IMR-90 (cell line): ENCODE data around the gene KLF16. TPM values are rescaled to one million over a fixed set of nuclear protein-coding genes. Genes with fewer than 3 reads are reported as not detected.
A peak's percentile ranks its signal among the peaks of the same experiment; 100 is the strongest.

ENCODE experiments used
- ATAC-seq: fragments of 200-7000 bp; cut with Tn5 transposase; 2 replicates; pipeline ENCODE4 v1.9.1; 2020; ENCODE audit warnings: low read depth, mild to moderate bottlenecking, moderate library complexity
- BruUV-seq: library from RNA; stranded (reverse); fragments of 400-500 nt; replicated peaks from 2 replicates; lab custom pipeline; 2021; lab: Mats Ljungman, UMichigan
- CTCF ChIA-PET: fragments of 300-600 bp; formaldehyde crosslinking; extraction: SDS; loops from one replicate; lab custom pipeline; 2021; ENCODE audit warnings: antibody characterized with exemption; lab: Yijun Ruan, JAX
- POLR2A ChIA-PET: fragments of 300-600 bp; sonication (Branson Sonifier 250); formaldehyde crosslinking; loops from one replicate; lab custom pipeline; 2022; ENCODE audit warnings: antibody characterized with exemption; ENCODE audit not compliant: unreplicated experiment; lab: Charles Lee
- DNase-seq: peaks from one replicate; pipeline ENCODE4 v3.0.0; 2013
- H2AFZ ChIP-seq: replicated peaks from 2 replicates; pipeline ENCODE3; 2013; ENCODE audit warnings: low read length, mild to moderate bottlenecking; ENCODE audit not compliant: poor library complexity
- H2AK5ac ChIP-seq: 2 replicates; pipeline ENCODE4 v1.6.1; 2013; ENCODE audit warnings: low read depth, low read length, inconsistent platforms
- H2AK9ac ChIP-seq: replicated peaks from 2 replicates; pipeline ENCODE3; 2013; ENCODE audit warnings: mild to moderate bottlenecking, low read depth, low read length, moderate library complexity; ENCODE audit not compliant: poor library complexity
- H2BK120ac ChIP-seq: 2 replicates; pipeline ENCODE4 v1.6.1; 2013; ENCODE audit warnings: low read depth, low read length, inconsistent platforms
- H2BK15ac ChIP-seq: 3 replicates; pipeline ENCODE4 v1.6.1; 2013; ENCODE audit warnings: low read depth, low read length, inconsistent platforms
- H2BK20ac ChIP-seq: 2 replicates; pipeline ENCODE4 v1.6.1; 2013; ENCODE audit warnings: low read depth, mild to moderate bottlenecking, inconsistent platforms, low read length, moderate library complexity
- H2BK5ac ChIP-seq: 2 replicates; pipeline ENCODE4 v1.6.1; 2013; ENCODE audit warnings: mild to moderate bottlenecking, low read depth, low read length, inconsistent platforms; ENCODE audit not compliant: poor library complexity, severe bottlenecking
- H3K14ac ChIP-seq: replicated peaks from 2 replicates; pipeline ENCODE4 v1.6.1; 2013; ENCODE audit warnings: low read depth, low read length, inconsistent platforms
- H3K18ac ChIP-seq: 2 replicates; pipeline ENCODE4 v1.6.1; 2013; ENCODE audit warnings: low read depth, low read length, control low read depth
- H3K23ac ChIP-seq: 2 replicates; pipeline ENCODE4 v1.6.1; 2013; ENCODE audit warnings: low read depth, low read length, inconsistent platforms
- H3K27ac ChIP-seq: 2 replicates; pipeline ENCODE4 v1.5.1; 2013; ENCODE audit warnings: mild to moderate bottlenecking, control low read depth, low read length; ENCODE audit not compliant: insufficient read depth
- H3K27me3 ChIP-seq: 2 replicates; pipeline ENCODE4 v1.6.1; 2013; ENCODE audit warnings: low read length; ENCODE audit not compliant: control insufficient read depth, insufficient read depth
- H3K36me3 ChIP-seq: 2 replicates; pipeline ENCODE4 v1.6.1; 2013; ENCODE audit warnings: low read length, mixed read lengths; ENCODE audit not compliant: control insufficient read depth, insufficient read depth
- H3K4ac ChIP-seq: 2 replicates; pipeline ENCODE4 v1.6.1; 2013; ENCODE audit warnings: low read depth, low read length, inconsistent platforms
- H3K4me1 ChIP-seq: 2 replicates; pipeline ENCODE4 v1.6.1; 2013; ENCODE audit warnings: low read length, mixed read lengths; ENCODE audit not compliant: control insufficient read depth, insufficient read depth
- H3K4me2 ChIP-seq: 2 replicates; pipeline ENCODE4 v1.6.1; 2013; ENCODE audit warnings: low read depth, mild to moderate bottlenecking, control low read depth, low read length, moderate library complexity
- H3K4me3 ChIP-seq: 2 replicates; pipeline ENCODE4 v1.5.1; 2013; ENCODE audit warnings: low read depth, mild to moderate bottlenecking, control low read depth, low read length, moderate library complexity; ENCODE audit not compliant: insufficient read depth
- H3K56ac ChIP-seq: 2 replicates; pipeline ENCODE4 v1.6.1; 2013; ENCODE audit warnings: low read length, inconsistent platforms; ENCODE audit not compliant: insufficient read depth; ENCODE audit errors: extremely low read depth
- H3K79me1 ChIP-seq, 2 experiments: 2 replicates each; pipeline ENCODE4 v1.6.1; 2013; ENCODE audit warnings: low read length in 2 of 2, inconsistent platforms in 1 of 2, low read depth in 1 of 2
- H3K9ac ChIP-seq: 2 replicates; pipeline ENCODE4 v1.6.1; 2013; ENCODE audit warnings: low read depth, low read length, control low read depth
- H3K9me1 ChIP-seq: 2 replicates; pipeline ENCODE4 v1.6.1; 2013; ENCODE audit warnings: low read length, inconsistent platforms; ENCODE audit not compliant: insufficient read depth
- H3K9me3 ChIP-seq: 2 replicates; pipeline ENCODE4 v1.6.1; 2013; ENCODE audit warnings: low read length; ENCODE audit not compliant: control insufficient read depth, insufficient read depth
- H4K20me1 ChIP-seq: 2 replicates; pipeline ENCODE4 v1.6.1; 2013; ENCODE audit warnings: low read length, inconsistent platforms; ENCODE audit not compliant: insufficient read depth
- H4K5ac ChIP-seq: 2 replicates; pipeline ENCODE4 v1.6.1; 2013; ENCODE audit warnings: mild to moderate bottlenecking, low read depth, low read length, control low read depth
- H4K8ac ChIP-seq, 2 experiments: 2 replicates each; pipeline ENCODE4 v1.6.1; 2013; ENCODE audit warnings: low read depth in 2 of 2, low read length in 2 of 2, control low read depth in 1 of 2, inconsistent platforms in 1 of 2
- H4K91ac ChIP-seq: 2 replicates; pipeline ENCODE4 v1.6.1; 2013; ENCODE audit warnings: low read depth, low read length, inconsistent platforms; ENCODE audit not compliant: insufficient read depth
- BHLHE40 ChIP-seq: fragments of 150-350 bp; IDR thresholded peaks from 2 replicates; pipeline ENCODE4 v1.6.1; 2016; ENCODE audit warnings: mild to moderate bottlenecking, low read depth, low read length
- CEBPB ChIP-seq: IDR thresholded peaks from 2 replicates; pipeline ENCODE4 v1.6.1; 2012; ENCODE audit warnings: low read depth, low read length, improper control_type of control experiment
- MAZ ChIP-seq: IDR thresholded peaks from 2 replicates; pipeline ENCODE4 v1.6.1; 2012; ENCODE audit warnings: low read depth, mild to moderate bottlenecking, low read length, improper control_type of control experiment, moderate library complexity, borderline replicate concordance
- MXI1 ChIP-seq: IDR thresholded peaks from 2 replicates; pipeline ENCODE4 v1.6.1; 2012; ENCODE audit warnings: low read depth, mild to moderate bottlenecking, low read length, moderate library complexity, borderline replicate concordance
- NFE2L2 ChIP-seq: fragments of 150-350 bp; IDR thresholded peaks from 2 replicates; pipeline ENCODE4 v1.6.1; 2016; ENCODE audit warnings: low read depth, mild to moderate bottlenecking, low read length
- RCOR1 ChIP-seq: IDR thresholded peaks from 2 replicates; pipeline ENCODE4 v1.6.1; 2012; ENCODE audit warnings: mild to moderate bottlenecking, low read length, improper control_type of control experiment; ENCODE audit not compliant: insufficient replicate concordance
- RFX5 ChIP-seq: IDR thresholded peaks from 2 replicates; pipeline ENCODE4 v1.8.0; 2012; ENCODE audit warnings: low read depth, mild to moderate bottlenecking, low read length, moderate library complexity
- WGBS, 2 experiments: methylation state at CpG; one replicate each; pipeline versions ENCODE4 v1.1.5 to v1.1.7; 2013; ENCODE audit warnings: missing lambda C conversion rate in 2 of 2; ENCODE audit not compliant: insufficient read length in 1 of 2; ENCODE audit errors: extremely low coverage in 2 of 2; 5-methylcytosine and 5-hydroxymethylcytosine counted together
- dilution Hi-C: fragments of 300-500 bp; cut with HindIII; formaldehyde crosslinking; loops from one replicate; pipeline ENCODE4 v1.14.3; 2018; ENCODE audit warnings: low sequenced_read_pairs; ENCODE audit not compliant: unreplicated experiment
- in situ Hi-C: fragments of 300-500 bp; cut with MboI; formaldehyde crosslinking; loops from 3 replicates; pipeline ENCODE4 v1.14.3; 2019; ENCODE audit warnings: low sequenced_read_pairs, inconsistent platforms, mixed read lengths
- intact Hi-C: fragments of 100-400 bp; cut with micrococcal nuclease; formaldehyde crosslinking; loops from 2 replicates; pipeline ENCODE4 v1.10.0; 2022
- polyA plus RNA-seq, 3 experiments: library from polyadenylated mRNA; depleted of rRNA; stranded (reverse); fragments of >200 nt; gene quantifications; 2 replicates each; pipeline ENCODE4 v1.2.3, GENCODE V29; 2012; ENCODE audit warnings: low replicate concordance in 1 of 3
- total RNA-seq: library from RNA; depleted of rRNA; stranded (reverse); fragments of >200 nt; gene quantifications from 2 replicates; pipeline ENCODE4 v1.2.3, GENCODE V29; 2012
- TF ChIP-seq, protein P1 (sequence below): conservative IDR thresholded peaks from 2 replicates; pipeline ENCODE4 v1.5.1; 2012; ENCODE audit warnings: mild to moderate bottlenecking, low read depth, low read length, improper control_type of control experiment

The KLF16 gene
- total and polyA plus RNA-seq, 2 of the 4 experiments (the other 2 are of a cell fraction): 0.90 to 13.1 TPM

DNA sequence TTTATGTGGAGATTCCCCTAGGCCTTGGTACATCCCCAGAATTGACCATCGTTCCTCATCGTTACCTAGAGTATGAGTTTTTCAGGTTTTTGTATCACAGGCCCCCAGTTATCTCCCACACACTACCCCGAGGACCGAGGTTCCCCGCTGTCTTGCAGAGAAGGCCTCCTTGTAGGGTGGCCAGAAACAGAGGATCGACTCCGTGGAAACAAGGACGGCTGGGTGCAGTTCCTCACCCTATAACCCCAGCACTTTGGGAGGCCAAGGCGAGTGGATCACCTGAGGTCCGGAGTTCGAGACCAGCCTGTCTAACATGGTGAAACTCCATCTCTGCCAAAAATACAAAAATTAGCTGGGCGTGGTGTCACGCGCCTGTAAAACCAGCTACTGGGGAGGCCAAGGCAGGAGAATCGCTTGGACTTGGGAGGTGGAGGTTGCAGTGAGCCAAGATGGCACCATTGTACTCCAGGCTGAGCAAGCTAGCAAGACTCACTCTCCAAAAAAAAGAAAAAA is 42.5 kb upstream of the KLF16 start:
- Histone ChIP-seq H3K9me3 (no peaks in the 10 kb centered on the region), H4K5ac (peak overlapping the region; percentile 87), H3K36me3 (peaks cover 2% of the 10 kb centered on the region; the same call in 1 of the 2 replicates), H3K27me3 (no peaks in the 10 kb centered on the region), H4K91ac (peak overlapping the region; percentile 85), H3K23ac (peak overlapping the region; percentile 70), H3K14ac (peak overlapping the region; percentile 91), H2BK20ac (0 out of 2 replicates have a peak overlapping the region, but pooled peaks have one; percentile 3), H2AK5ac (peak overlapping the region; percentile 98), H3K4me3 (peak overlapping the region; percentile 62), H3K27ac (peak overlapping the region; percentile 76), H3K4me2 (peak overlapping the region; percentile 87), H2AK9ac (peak overlapping the region; percentile 100), H2BK120ac (peak overlapping the region; percentile 24; the same call in 1 of the 2 replicates), H4K20me1 (peaks cover 27% of the 10 kb centered on the region), H3K79me1 (peaks cover 17 to 48% of the 10 kb centered on the region in 2 experiments), H3K4ac (peak overlapping the region; percentile 95), H3K56ac (peak overlapping the region; percentile 87), H4K8ac (peak overlapping the region; percentile 90 to 99), H3K4me1 (peaks cover 10% of the 10 kb centered on the region), H3K9me1 (peaks cover 13% of the 10 kb centered on the region; the same call in 1 of the 2 replicates), H2AFZ (peak overlapping the region; percentile 97), H2BK5ac (peak overlapping the region; percentile 76), H3K18ac (peak overlapping the region; percentile 25), H3K9ac (peak overlapping the region; percentile 77), H2BK15ac (peak overlapping the region; percentile 31; the same call in 1 of the 3 replicates)
- intact Hi-C loops: loop anchor here (1.0 kb wide), 2 partner anchors 21 to 42 kb away; partner anchors contain the start of gene ABHD17A
- BruUV-seq: no TSS peak
- in situ Hi-C loops: no loop called here
- ChIA-PET CTCF (interaction anchor here (0.6 kb wide), 1 partner anchor 10 kb away, joined by 3 read pairs; no protein-coding TSS in a partner anchor), POLR2A (interaction anchor here (1.0 kb wide), 1 partner anchor 41 kb away, joined by 3 read pairs; no protein-coding TSS in a partner anchor)
- dilution Hi-C loops: no loop called here
- ATAC-seq (no peak), DNase-seq (no peak)
- TF ChIP-seq NFE2L2 (no peak), RCOR1 (no peak), RFX5 (no peak), BHLHE40 (no peak), CEBPB (no peak), MXI1 (no peak), MAZ (no peak)
- TF ChIP-seq, protein P1, sequence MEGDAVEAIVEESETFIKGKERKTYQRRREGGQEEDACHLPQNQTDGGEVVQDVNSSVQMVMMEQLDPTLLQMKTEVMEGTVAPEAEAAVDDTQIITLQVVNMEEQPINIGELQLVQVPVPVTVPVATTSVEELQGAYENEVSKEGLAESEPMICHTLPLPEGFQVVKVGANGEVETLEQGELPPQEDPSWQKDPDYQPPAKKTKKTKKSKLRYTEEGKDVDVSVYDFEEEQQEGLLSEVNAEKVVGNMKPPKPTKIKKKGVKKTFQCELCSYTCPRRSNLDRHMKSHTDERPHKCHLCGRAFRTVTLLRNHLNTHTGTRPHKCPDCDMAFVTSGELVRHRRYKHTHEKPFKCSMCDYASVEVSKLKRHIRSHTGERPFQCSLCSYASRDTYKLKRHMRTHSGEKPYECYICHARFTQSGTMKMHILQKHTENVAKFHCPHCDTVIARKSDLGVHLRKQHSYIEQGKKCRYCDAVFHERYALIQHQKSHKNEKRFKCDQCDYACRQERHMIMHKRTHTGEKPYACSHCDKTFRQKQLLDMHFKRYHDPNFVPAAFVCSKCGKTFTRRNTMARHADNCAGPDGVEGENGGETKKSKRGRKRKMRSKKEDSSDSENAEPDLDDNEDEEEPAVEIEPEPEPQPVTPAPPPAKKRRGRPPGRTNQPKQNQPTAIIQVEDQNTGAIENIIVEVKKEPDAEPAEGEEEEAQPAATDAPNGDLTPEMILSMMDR: no peak
- 70% methylated on average over 2 of the region's 15 CpGs; no CpG with 5 or more reads in 1 of the 2 experiments for WGBS, 2 experiments
